ENCODE data around the gene CHMP3.

The CHMP3 gene

GRCh38 chr2:86482034-86482433 is 81.2 kb downstream of the CHMP3 start:
- H3K36me3 ChIP-seq (ENCODE audit: control insufficient read depth in 5 of 5, insufficient read depth in 5 of 5, low read length in 5 of 5) = peaks cover 66 to 96% (median 85%) of the 10 kb centered on the region in 5 donors
- no peak overlapping the region for H3K4me3 ChIP-seq (ENCODE audit: low read depth in 1 of 5, low read length in 5 of 5)
- H3K4me1 ChIP-seq (ENCODE audit: control insufficient read depth in 5 of 5, insufficient read depth in 5 of 5, low read length in 5 of 5) = peaks cover 0 to 16% (median 4%) of the 10 kb centered on the region in 5 donors
- H3K27ac ChIP-seq (ENCODE audit: low read depth, low read length) = no peak overlapping the region
- no peaks in the 10 kb centered on the region for H3K27me3 ChIP-seq (ENCODE audit: control insufficient read depth in 5 of 5, insufficient read depth in 4 of 5, low read length in 5 of 5)
- no peak overlapping the region for H3K9ac ChIP-seq (ENCODE audit: low read length in 5 of 5)
- H3K9me3 ChIP-seq (ENCODE audit: control insufficient read depth in 5 of 5, low read length in 5 of 5) = no peaks in the 10 kb centered on the region

DNA sequence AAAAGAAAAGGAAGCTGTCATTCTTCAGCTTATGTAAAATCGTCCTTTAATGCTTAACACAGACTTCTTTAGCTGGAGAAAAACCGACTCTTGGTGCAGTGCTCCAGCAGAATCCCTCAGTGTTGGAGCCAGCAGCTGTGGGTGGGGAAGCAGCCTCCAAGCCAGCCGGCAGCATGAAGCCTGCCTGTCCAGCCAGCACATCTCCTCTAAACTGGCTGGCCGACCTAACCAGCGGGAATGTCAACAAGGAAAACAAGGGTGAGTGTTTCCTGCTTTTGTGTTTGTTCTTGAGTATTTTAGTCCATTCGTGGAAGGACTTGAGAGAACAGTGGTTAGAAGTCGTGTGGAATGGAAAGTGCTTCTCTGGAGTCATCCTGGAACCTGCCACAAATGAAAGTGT is 83.1 kb downstream of the CHMP3 start:
- H3K27me3 ChIP-seq (ENCODE audit: control insufficient read depth in 5 of 5, insufficient read depth in 4 of 5, low read length in 5 of 5) = no peaks in the 10 kb centered on the region
- H3K36me3 ChIP-seq (ENCODE audit: control insufficient read depth in 5 of 5, insufficient read depth in 5 of 5, low read length in 5 of 5) = peaks cover 55 to 92% (median 82%) of the 10 kb centered on the region in 5 donors
- H3K9ac ChIP-seq (ENCODE audit: low read length in 5 of 5) = no peak overlapping the region
- no peak overlapping the region for H3K27ac ChIP-seq (ENCODE audit: low read depth, low read length)
- no peaks in the 10 kb centered on the region for H3K9me3 ChIP-seq (ENCODE audit: control insufficient read depth in 5 of 5, low read length in 5 of 5)
- peaks cover 0 to 16% (median 4%) of the 10 kb centered on the region in 5 donors for H3K4me1 ChIP-seq (ENCODE audit: control insufficient read depth in 5 of 5, insufficient read depth in 5 of 5, low read length in 5 of 5)
- no peak overlapping the region for H3K4me3 ChIP-seq (ENCODE audit: low read depth in 1 of 5, low read length in 5 of 5)

GRCh38 chr2:86477349-86477748 is 85.9 kb downstream of the CHMP3 start:
- Histone ChIP-seq H3K36me3 (ENCODE audit: control insufficient read depth in 5 of 5, insufficient read depth in 5 of 5, low read length in 5 of 5) (peaks cover 53 to 89% (median 79%) of the 10 kb centered on the region in 5 donors), H3K9me3 (ENCODE audit: control insufficient read depth in 5 of 5, low read length in 5 of 5) (no peaks in the 10 kb centered on the region), H3K4me1 (ENCODE audit: control insufficient read depth in 5 of 5, insufficient read depth in 5 of 5, low read length in 5 of 5) (peaks cover 0 to 14% (median 4%) of the 10 kb centered on the region in 5 donors), H3K4me3 (ENCODE audit: low read depth in 1 of 5, low read length in 5 of 5) (no peak overlapping the region), H3K27ac (ENCODE audit: low read depth, low read length) (no peak overlapping the region), H3K27me3 (ENCODE audit: control insufficient read depth in 5 of 5, insufficient read depth in 4 of 5, low read length in 5 of 5) (no peaks in the 10 kb centered on the region), H3K9ac (ENCODE audit: low read length in 5 of 5) (no peak overlapping the region)

- peaks cover 52 to 87% (median 76%) of the 10 kb centered on the region in 5 donors for H3K36me3 ChIP-seq (ENCODE audit: control insufficient read depth in 5 of 5, insufficient read depth in 5 of 5, low read length in 5 of 5)
- peaks cover 0 to 13% (median 4%) of the 10 kb centered on the region in 5 donors for H3K4me1 ChIP-seq (ENCODE audit: control insufficient read depth in 5 of 5, insufficient read depth in 5 of 5, low read length in 5 of 5)
- no peaks in the 10 kb centered on the region for H3K27me3 ChIP-seq (ENCODE audit: control insufficient read depth in 5 of 5, insufficient read depth in 4 of 5, low read length in 5 of 5)
- no peak overlapping the region for H3K27ac ChIP-seq (ENCODE audit: low read depth, low read length)
- no peak overlapping the region for H3K9ac ChIP-seq (ENCODE audit: low read length in 5 of 5)
- no peaks in the 10 kb centered on the region for H3K9me3 ChIP-seq (ENCODE audit: control insufficient read depth in 5 of 5, low read length in 5 of 5)
- H3K4me3 ChIP-seq (ENCODE audit: low read depth in 1 of 5, low read length in 5 of 5) = no peak overlapping the region
These were observed 86.3 kb downstream of the CHMP3 start for GRCh38 chr2:86476918-86477317.

GRCh38 chr2:86476092-86476491 is 87.2 kb downstream of the CHMP3 start:
- Histone ChIP-seq H3K9ac (ENCODE audit: low read length in 5 of 5) (no peak overlapping the region), H3K4me1 (ENCODE audit: control insufficient read depth in 5 of 5, insufficient read depth in 5 of 5, low read length in 5 of 5) (peaks cover 0 to 11% (median 4%) of the 10 kb centered on the region in 5 donors), H3K27me3 (ENCODE audit: control insufficient read depth in 5 of 5, insufficient read depth in 4 of 5, low read length in 5 of 5) (no peaks in the 10 kb centered on the region), H3K4me3 (ENCODE audit: low read depth in 1 of 5, low read length in 5 of 5) (no peak overlapping the region), H3K9me3 (ENCODE audit: control insufficient read depth in 5 of 5, low read length in 5 of 5) (no peaks in the 10 kb centered on the region), H3K36me3 (ENCODE audit: control insufficient read depth in 5 of 5, insufficient read depth in 5 of 5, low read length in 5 of 5) (peaks cover 54 to 86% (median 73%) of the 10 kb centered on the region in 5 donors), H3K27ac (ENCODE audit: low read depth, low read length) (no peak overlapping the region)

DNA sequence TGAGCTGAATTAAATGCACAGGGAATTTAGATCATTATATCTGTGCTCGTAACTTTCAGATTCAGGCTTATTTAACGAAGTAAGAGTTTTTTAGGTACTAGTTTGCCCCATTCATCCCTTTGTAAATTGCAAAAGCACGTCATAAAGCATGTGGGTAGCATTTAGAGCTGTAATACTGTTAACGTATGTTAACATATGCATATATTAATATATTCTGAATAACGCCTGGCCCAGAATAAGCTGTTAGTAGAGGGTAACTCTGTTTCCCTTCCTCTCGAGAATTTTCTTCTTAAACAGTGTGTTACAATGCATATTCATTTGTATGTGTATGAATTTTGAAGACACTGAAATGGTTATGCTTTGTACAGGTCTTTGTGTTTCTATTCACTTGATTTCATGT is 91.6 kb downstream of the CHMP3 start:
- Histone ChIP-seq H3K4me3 (ENCODE audit: low read depth in 1 of 5, low read length in 5 of 5) (no peak overlapping the region), H3K9me3 (ENCODE audit: control insufficient read depth in 5 of 5, low read length in 5 of 5) (no peaks in the 10 kb centered on the region), H3K9ac (ENCODE audit: low read length in 5 of 5) (no peak overlapping the region), H3K36me3 (ENCODE audit: control insufficient read depth in 5 of 5, insufficient read depth in 5 of 5, low read length in 5 of 5) (peaks cover 64 to 82% (median 74%) of the 10 kb centered on the region in 5 donors), H3K27me3 (ENCODE audit: control insufficient read depth in 5 of 5, insufficient read depth in 4 of 5, low read length in 5 of 5) (no peaks in the 10 kb centered on the region), H3K27ac (ENCODE audit: low read depth, low read length) (no peak overlapping the region), H3K4me1 (ENCODE audit: control insufficient read depth in 5 of 5, insufficient read depth in 5 of 5, low read length in 5 of 5) (no peaks in the 10 kb centered on the region)

- Histone ChIP-seq H3K4me3 (ENCODE audit: low read depth in 1 of 5, low read length in 5 of 5) (no peak overlapping the region), H3K27me3 (ENCODE audit: control insufficient read depth in 5 of 5, insufficient read depth in 4 of 5, low read length in 5 of 5) (no peaks in the 10 kb centered on the region), H3K27ac (ENCODE audit: low read depth, low read length) (no peak overlapping the region), H3K4me1 (ENCODE audit: control insufficient read depth in 5 of 5, insufficient read depth in 5 of 5, low read length in 5 of 5) (peaks cover 0 to 3% (median 0%) of the 10 kb centered on the region in 5 donors), H3K9me3 (ENCODE audit: control insufficient read depth in 5 of 5, low read length in 5 of 5) (no peaks in the 10 kb centered on the region), H3K36me3 (ENCODE audit: control insufficient read depth in 5 of 5, insufficient read depth in 5 of 5, low read length in 5 of 5) (peaks cover 71 to 87% (median 75%) of the 10 kb centered on the region in 5 donors), H3K9ac (ENCODE audit: low read length in 5 of 5) (no peak overlapping the region)
These were observed 92.4 kb downstream of the CHMP3 start for GRCh38 chr2:86470890-86471289.

DNA sequence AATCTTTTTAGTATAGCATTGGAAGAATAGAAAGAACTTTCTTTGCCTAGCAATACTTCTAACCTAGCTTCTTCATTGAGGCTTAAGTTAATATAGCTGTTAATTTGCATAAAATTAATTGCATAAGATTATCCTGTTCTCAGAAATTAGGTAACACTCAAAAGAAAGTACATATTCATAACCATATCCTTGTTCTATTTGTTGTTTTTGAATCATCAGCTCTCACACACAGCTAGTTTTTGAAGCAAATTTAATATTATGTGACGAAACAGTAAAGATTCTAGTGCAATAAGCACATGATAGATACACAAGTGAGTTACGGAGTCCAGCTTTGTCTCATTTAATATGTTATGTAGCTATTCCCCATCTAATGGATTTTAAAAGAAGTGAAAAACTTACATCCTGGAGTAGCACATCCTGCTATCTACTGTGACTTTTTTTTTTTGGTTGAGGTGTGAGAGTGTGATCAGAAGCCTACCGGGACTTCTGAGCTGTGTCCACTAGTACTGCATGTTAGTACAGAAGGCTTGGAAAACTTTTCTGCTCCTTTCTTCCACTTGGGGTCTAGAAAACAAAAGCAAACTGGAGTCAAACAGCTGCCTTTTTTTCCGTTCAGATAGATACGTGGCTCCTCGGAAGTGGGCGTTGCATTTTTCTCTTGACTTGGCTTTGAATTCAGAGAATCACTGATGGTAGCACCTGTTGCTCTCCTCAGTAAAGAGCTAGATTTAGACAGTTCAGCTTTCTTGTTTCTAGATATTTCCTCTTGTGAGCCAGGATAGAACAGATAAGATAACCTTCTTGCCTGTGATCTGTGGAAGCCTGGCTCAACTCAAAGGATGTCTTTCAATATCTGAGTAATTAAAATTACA is 94.8 kb downstream of the CHMP3 start:
- H3K9me3 ChIP-seq (ENCODE audit: control insufficient read depth in 5 of 5, low read length in 5 of 5) = no peaks in the 10 kb centered on the region
- H3K36me3 ChIP-seq (ENCODE audit: control insufficient read depth in 5 of 5, insufficient read depth in 5 of 5, low read length in 5 of 5) = peaks cover 71 to 85% (median 79%) of the 10 kb centered on the region in 5 donors
- no peak overlapping the region for H3K9ac ChIP-seq (ENCODE audit: low read length in 5 of 5)
- H3K4me3 ChIP-seq (ENCODE audit: low read depth in 1 of 5, low read length in 5 of 5) = no peak overlapping the region
- H3K27ac ChIP-seq (ENCODE audit: low read depth, low read length) = no peak overlapping the region
- H3K4me1 ChIP-seq (ENCODE audit: control insufficient read depth in 5 of 5, insufficient read depth in 5 of 5, low read length in 5 of 5) = peaks cover 0 to 3% (median 0%) of the 10 kb centered on the region in 5 donors
- no peaks in the 10 kb centered on the region for H3K27me3 ChIP-seq (ENCODE audit: control insufficient read depth in 5 of 5, insufficient read depth in 4 of 5, low read length in 5 of 5)

- Histone ChIP-seq H3K36me3 (ENCODE audit: control insufficient read depth in 5 of 5, insufficient read depth in 5 of 5, low read length in 5 of 5) (peaks cover 72 to 81% (median 80%) of the 10 kb centered on the region in 5 donors), H3K4me3 (ENCODE audit: low read depth in 1 of 5, low read length in 5 of 5) (no peak overlapping the region), H3K9ac (ENCODE audit: low read length in 5 of 5) (no peak overlapping the region), H3K27ac (ENCODE audit: low read depth, low read length) (no peak overlapping the region), H3K27me3 (ENCODE audit: control insufficient read depth in 5 of 5, insufficient read depth in 4 of 5, low read length in 5 of 5) (no peaks in the 10 kb centered on the region), H3K9me3 (ENCODE audit: control insufficient read depth in 5 of 5, low read length in 5 of 5) (no peaks in the 10 kb centered on the region), H3K4me1 (ENCODE audit: control insufficient read depth in 5 of 5, insufficient read depth in 5 of 5, low read length in 5 of 5) (peaks cover 0 to 3% (median 0%) of the 10 kb centered on the region in 5 donors)
These were observed 96.9 kb downstream of the CHMP3 start for GRCh38 chr2:86466306-86466705.

DNA sequence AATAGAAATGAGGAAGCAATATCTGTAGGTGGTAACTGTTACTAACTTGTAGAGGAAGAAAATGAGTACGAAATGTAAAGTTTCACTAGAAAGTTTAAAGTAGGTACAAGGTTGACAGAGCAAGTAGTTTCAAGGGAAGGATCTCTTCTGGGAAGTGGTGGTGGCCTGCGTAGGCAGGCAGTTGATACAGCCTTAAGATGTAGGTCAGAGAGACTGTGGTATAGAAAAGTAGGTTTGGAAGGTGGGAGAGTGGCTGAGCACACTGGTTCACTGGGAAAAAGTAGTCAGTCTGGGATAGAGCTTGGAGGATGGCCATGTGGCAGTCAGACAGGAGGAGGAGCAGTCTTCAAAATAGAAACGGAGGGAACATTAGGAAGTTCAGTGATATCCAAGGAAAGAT is 98.6 kb downstream of the CHMP3 start:
- H3K9me3 ChIP-seq (ENCODE audit: control insufficient read depth in 5 of 5, low read length in 5 of 5) = no peaks in the 10 kb centered on the region
- peaks cover 0 to 3% (median 0%) of the 10 kb centered on the region in 5 donors for H3K4me1 ChIP-seq (ENCODE audit: control insufficient read depth in 5 of 5, insufficient read depth in 5 of 5, low read length in 5 of 5)
- no peaks in the 10 kb centered on the region for H3K27me3 ChIP-seq (ENCODE audit: control insufficient read depth in 5 of 5, insufficient read depth in 4 of 5, low read length in 5 of 5)
- H3K27ac ChIP-seq (ENCODE audit: low read depth, low read length) = no peak overlapping the region
- H3K9ac ChIP-seq (ENCODE audit: low read length in 5 of 5) = no peak overlapping the region
- H3K36me3 ChIP-seq (ENCODE audit: control insufficient read depth in 5 of 5, insufficient read depth in 5 of 5, low read length in 5 of 5) = peaks cover 75 to 84% (median 82%) of the 10 kb centered on the region in 5 donors
- no peak overlapping the region for H3K4me3 ChIP-seq (ENCODE audit: low read depth in 1 of 5, low read length in 5 of 5)
